HG02981 (cell line): ENCODE measurements around the gene LYVE1.

Source experiments
- ATAC-seq: cut with Tn5 transposase; IDR thresholded peaks from one replicate; pipeline ENCODE4 v1.9.1; 2021; ENCODE audit warnings: mild to moderate bottlenecking, moderate library complexity; ENCODE audit not compliant: unreplicated experiment

The LYVE1 gene

GRCh38 chr11:10592331-10592730, 23.9 kb upstream of the LYVE1 start:
- ATAC-seq: no peak

- ATAC-seq: no peak
These were observed 23.3 kb upstream of the LYVE1 start for GRCh38 chr11:10591741-10592140.

- no peak for ATAC-seq
These were observed 21.9 kb upstream of the LYVE1 start for GRCh38 chr11:10590218-10590915.

GRCh38 chr11:10588904-10589303, 20.4 kb upstream of the LYVE1 start:
- ATAC-seq: no peak

- ATAC-seq: no peak
These were observed 19.5 kb upstream of the LYVE1 start for GRCh38 chr11:10587995-10588394.

GRCh38 chr11:10587388-10587787, 18.9 kb upstream of the LYVE1 start:
- ATAC-seq: no peak

GRCh38 chr11:10584071-10584501, 15.6 kb upstream of the LYVE1 start:
- ATAC-seq: no peak

GRCh38 chr11:10581481-10582019, 13.1 kb upstream of the LYVE1 start:
- no peak for ATAC-seq

- no peak for ATAC-seq
These were observed 12.2 kb upstream of the LYVE1 start for GRCh38 chr11:10580623-10581022.

- ATAC-seq: no peak
These were observed 11.2 kb upstream of the LYVE1 start for GRCh38 chr11:10579700-10580099.

- ATAC-seq: no peak
These were observed 7.6 kb upstream of the LYVE1 start for GRCh38 chr11:10576035-10576398.

GRCh38 chr11:10575346-10576034, 7.0 kb upstream of the LYVE1 start:
- no peak for ATAC-seq

- ATAC-seq: no peak
These were observed 5.1 kb upstream of the LYVE1 start for GRCh38 chr11:10573556-10573955.

GRCh38 chr11:10573028-10573427, 4.6 kb upstream of the LYVE1 start:
- ATAC-seq: no peak

GRCh38 chr11:10572533-10572932, 4.1 kb upstream of the LYVE1 start:
- no peak for ATAC-seq

- ATAC-seq: no peak
These were observed 1.0 kb downstream of the LYVE1 start for GRCh38 chr11:10567446-10567845.

GRCh38 chr11:10566257-10566957, 2.1 kb downstream of the LYVE1 start:
- ATAC-seq: no peak

- ATAC-seq: no peak
These were observed 3.0 kb downstream of the LYVE1 start for GRCh38 chr11:10565493-10565892.

GRCh38 chr11:10564696-10565318, 3.7 kb downstream of the LYVE1 start:
- ATAC-seq: no peak

- ATAC-seq: no peak
These were observed 4.4 kb downstream of the LYVE1 start for GRCh38 chr11:10564030-10564429.

GRCh38 chr11:10561947-10562346, 6.5 kb downstream of the LYVE1 start:
- ATAC-seq: no peak
